Activated CD4-positive, alpha-beta T cell treated with anti-CD3 and anti-CD28 coated beads, Interleukin-2, Interleukin-6, amounts not matched to agents 100 ng/mL and 50 ng/mL, durations not matched to agents 16 hours and 8 hours (primary cell): ENCODE data around the gene WDR48.

Experiments
- DNase-seq: peaks from one replicate; pipeline ENCODE4 v3.0.0-alpha.2; 2020

The WDR48 gene

GRCh38 chr3:39103324-39103693, 51.5 kb downstream of the WDR48 start:
- no peak for DNase-seq

DNA sequence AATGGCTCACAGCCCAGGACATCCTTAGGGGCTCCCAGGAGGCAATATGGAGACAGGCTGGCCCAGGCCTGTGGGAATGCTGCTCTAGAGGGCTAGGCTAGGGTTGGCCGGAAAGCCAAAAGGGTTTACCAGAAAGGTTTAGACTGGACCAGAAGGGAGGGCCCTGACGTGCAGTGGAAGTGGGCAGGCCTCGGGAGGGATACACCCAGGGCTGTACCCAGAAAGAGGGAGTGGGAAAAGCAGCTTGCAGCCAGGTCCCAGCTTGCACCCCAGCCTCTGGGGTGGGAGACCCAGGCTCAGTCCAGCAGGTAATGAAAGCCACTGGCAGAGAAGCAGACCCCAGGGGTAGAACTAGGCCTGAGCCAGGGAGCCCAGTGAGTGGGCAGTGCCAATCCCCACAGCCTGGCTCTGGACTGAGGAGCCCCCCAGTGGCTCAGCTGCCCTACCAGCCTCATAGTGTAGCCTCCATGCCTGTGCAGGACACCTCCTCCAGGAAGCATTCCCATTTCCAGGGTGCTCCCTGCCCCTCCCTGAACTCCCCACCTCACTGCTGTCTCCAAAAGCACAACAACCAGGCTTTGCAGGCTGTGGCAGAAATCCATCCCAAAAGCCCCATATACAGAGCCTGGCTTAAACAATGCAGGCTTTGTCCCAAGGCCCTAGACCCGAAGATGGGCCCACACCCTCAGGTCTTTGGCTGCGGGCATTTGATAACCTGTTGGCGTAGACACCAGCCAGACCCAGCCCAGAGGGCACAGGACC, 52.2 kb downstream of the WDR48 start:
- DNase-seq: no peak

DNA sequence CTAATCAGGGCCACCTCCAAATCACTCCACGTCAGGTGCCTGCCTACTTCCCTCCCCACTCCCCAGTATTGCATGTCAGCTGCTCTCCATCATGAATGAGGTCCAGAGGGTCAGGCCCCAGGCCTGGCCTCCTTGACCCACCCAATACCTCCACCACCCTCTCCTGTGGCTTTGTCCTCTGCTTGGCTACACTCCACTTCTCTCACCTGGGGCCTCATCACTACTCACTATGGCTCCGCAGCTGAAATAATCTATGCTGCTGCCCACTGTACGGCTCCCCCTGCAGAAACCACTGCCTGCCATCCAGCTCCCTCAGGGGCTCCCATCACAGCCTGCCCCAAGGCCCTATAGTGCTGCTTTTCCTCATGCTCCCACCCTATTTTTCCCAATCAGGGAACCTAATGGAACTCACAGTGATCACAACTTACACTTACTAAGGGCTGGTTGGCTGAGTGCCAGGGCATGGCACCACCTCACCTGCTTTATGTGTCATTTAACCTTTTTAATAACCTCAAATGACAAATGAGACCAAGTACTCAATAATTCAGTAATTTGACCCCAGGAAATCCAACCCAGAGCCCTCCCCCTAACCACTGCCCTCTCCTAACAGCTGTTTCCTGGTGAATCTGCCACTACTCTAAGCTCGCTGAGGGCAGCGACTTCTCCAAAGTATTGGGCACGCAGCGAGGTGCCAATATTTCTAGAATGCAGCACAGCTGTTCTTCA, 53.3 kb downstream of the WDR48 start:
- DNase-seq: no peak

- no peak for DNase-seq
Measured at GRCh38 chr3:39105687-39106063, 53.9 kb downstream of the WDR48 start.

DNA sequence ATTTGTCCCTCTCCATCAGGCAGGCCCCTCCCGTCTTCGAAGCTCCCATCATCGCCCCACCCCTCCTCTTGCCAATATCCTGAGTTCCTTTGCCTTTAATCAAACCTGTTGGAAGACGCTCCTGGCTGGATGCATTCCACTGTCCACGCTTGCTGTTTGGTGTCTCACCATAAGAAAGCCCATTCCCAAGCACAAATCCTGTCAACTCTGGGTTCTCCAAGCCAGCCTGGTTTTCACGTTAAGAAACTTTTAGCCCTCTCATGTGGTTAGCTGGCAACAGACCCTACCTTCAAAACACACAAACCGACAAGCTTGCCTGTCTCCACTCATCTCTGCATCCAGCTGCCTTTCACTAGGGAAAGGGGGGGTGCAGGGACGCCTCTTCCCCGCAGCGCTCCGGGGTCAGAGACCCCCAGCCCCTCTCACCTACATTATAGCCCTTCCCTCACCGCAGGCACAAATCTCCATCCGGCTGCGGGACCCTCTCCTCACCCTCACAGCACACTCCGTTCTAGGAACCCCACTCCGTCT, 54.5 kb downstream of the WDR48 start:
- no peak for DNase-seq

DNA sequence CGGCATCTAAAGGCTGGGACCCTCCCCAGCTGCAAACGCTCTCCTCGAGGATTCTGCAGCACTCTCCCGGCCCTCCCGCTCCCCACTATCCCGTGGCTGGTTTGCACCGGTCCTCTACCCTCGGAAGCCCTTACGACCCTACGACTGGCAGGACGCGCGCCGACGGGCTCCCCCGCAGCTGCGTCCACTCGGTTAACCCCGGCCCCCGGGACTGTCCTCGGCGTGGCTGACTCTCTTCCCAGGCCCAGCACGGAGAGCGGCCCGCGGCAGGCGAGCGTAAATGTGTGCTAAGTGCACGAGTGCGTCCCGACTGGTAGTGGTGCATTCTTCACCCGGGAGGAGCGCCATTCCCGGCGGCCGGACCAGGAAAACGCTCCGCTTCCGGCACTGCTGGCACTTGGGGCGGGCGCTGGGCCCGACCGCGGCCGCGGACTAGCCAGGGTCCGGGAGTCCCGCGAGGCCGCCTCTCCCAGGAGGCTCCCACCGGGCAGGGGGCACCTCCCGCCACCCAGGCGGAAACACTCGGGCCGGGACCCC, 55.1 kb downstream of the WDR48 start:
- no peak for DNase-seq

- peak; percentile 81 for DNase-seq
Measured at GRCh38 chr3:39107388-39108199, 55.8 kb downstream of the WDR48 start, which contains the start of the genes GORASP1 and TTC21A. GORASP1 (minus strand) TSS chr3:39107627; CDS start chr3:39107541, 86 bp downstream. TTC21A (plus strand) TSS chr3:39107680; CDS start chr3:39107838, 158 bp downstream.

- DNase-seq: peak; percentile 50
Measured at GRCh38 chr3:39108200-39108710, 56.4 kb downstream of the WDR48 start.

DNA sequence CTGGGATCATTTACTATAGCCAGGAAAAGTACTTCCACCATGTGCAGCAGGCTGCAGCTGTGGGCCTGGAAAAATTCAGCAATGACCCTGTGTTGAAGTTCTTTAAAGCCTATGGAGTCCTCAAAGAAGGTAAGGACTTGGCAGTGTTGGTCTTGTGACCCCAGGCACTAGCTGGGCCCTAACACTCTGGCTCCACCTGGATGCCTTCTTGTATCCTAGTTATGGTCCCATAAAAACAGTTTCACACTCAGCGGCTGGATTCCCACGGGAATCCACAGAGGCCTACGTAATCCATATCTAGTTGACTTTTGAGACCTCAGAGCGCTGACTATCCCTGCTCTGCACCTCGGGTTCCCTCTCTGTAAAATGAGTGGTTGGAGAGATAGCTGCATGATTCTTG, 57.3 kb downstream of the WDR48 start:
- no peak for DNase-seq

DNA sequence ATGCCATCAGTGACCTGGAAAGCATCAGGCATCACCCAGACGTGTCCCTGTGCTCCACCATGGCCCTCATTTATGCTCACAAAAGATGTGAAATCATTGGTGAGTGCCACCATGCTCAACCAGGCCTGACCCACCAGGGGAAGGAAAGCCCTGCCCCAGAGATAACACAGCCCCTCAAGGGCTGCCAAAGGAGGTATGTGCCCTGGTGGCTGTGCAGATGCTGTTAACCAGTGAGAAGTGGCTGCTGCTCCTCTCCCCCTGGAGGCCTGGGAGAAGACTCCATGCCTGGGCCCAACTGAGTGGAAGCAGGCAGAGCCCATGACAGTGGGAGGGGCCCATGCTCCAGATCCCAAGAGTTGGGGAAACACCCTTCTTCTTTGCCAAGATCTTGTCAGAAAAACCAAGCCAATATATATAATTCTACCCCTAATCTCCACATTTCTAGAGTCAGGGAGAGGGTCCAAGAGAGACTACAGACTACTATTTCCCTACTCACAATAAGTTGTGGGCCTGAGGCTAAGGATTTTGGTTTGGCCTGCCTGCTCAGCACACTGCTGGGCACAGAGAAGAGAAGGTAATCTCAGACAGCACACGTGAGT, 58.3 kb downstream of the WDR48 start:
- DNase-seq: no peak

DNA sequence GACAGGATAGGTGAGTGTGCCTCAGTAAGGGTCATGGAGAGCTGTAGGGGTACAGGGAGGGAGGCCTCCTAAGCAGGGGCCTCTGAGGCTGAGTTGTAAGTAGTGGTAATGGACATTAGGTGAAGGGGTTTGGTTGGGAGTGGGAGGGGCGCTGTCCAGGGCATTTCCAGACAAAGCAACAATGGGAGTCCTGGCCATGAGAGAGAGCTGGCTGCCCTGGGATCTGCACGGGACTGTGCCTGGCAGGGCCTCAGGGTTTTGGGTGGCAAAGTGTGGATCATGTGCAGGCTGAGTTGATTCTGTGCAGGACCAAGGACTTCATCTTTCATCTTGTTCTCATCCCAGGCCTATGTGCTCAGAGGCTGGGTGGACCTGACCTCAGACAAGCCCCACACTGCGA, 60.3 kb downstream of the WDR48 start:
- DNase-seq: no peak

DNA sequence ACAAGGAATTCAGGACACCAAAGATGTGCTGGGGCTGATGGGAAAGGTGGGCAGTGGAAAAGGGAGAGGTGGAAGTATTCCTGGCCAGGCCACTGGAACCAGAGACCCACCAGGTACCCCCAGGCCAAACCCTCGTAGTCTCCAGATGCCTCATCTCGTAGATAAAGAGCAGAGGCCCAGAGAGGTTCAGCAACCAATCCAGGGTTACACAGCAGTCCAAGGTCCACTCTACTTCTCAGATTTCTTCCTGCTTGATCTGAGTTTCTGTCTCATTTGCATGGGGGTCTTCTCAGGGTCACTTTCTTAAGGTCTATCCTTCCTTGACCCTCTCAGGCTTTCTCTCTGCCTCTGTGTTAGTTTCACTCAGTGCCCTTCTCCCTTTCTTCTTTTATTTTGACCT, 60.7 kb downstream of the WDR48 start:
- no peak for DNase-seq

DNA sequence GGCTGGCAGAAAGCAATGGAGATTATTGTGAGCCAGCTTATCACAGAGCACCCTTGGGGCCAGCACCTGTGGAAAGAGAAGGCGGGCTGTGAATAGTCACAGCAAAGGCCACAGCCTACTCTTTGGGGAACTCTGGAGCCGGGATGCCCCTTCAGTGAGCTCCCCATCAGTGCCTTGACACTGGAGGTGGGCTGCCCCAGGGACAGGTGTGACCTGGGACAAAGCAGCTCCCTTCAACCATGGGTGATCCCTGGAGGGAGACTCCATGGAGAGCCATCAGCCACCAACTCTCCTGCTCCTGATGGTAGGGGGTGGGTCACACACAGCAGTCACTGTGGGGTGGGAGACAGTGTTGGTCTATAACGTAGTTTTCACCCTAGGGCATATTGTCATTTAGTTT, 61.5 kb downstream of the WDR48 start:
- DNase-seq: no peak

DNA sequence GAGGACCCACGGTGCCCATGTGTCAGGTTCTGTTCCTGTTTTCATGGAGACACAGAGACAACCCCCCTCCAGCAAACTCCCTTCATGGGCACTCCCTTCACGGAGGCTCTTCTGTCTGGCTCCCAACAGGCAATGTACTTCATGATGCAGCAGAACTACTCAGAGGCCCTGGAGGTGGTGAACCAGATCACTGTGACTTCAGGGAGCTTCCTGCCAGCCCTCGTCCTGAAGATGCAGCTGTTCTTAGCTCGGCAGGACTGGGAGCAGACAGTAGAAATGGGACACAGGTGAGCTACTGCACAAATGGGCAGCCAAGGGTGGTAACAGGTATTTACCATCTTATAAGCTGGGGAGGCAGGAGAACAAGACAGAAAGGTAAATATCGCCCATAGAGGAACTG, 62.6 kb downstream of the WDR48 start:
- no peak for DNase-seq

GRCh38 chr3:39115870-39116269, 64.1 kb downstream of the WDR48 start:
- DNase-seq: no peak

DNA sequence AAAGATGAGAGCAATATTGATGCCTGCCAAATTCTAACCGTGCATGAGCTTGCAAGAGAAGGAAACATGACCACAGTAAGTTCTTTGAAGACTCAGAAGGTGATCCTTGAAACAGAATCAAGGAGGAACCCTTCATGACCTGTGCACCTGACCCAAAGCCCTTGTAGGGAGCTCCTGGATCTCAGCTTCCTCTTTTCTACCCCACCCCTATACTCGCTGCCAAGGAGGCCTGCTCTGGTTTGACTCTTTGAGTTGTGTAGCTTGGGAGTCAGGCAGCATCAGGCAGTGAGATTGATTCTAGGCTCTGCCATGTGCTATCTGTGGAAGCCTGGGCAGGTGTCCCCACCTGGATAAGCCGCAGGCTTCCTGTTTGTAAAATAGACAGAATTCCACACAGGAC, 66.3 kb downstream of the WDR48 start:
- no peak for DNase-seq

- no peak for DNase-seq
Measured at GRCh38 chr3:39118931-39119660, 67.3 kb downstream of the WDR48 start.

- no peak for DNase-seq
Measured at GRCh38 chr3:39121621-39122020, 69.8 kb downstream of the WDR48 start.

- DNase-seq: no peak
Measured at GRCh38 chr3:39122813-39123212, 71.0 kb downstream of the WDR48 start.

DNA sequence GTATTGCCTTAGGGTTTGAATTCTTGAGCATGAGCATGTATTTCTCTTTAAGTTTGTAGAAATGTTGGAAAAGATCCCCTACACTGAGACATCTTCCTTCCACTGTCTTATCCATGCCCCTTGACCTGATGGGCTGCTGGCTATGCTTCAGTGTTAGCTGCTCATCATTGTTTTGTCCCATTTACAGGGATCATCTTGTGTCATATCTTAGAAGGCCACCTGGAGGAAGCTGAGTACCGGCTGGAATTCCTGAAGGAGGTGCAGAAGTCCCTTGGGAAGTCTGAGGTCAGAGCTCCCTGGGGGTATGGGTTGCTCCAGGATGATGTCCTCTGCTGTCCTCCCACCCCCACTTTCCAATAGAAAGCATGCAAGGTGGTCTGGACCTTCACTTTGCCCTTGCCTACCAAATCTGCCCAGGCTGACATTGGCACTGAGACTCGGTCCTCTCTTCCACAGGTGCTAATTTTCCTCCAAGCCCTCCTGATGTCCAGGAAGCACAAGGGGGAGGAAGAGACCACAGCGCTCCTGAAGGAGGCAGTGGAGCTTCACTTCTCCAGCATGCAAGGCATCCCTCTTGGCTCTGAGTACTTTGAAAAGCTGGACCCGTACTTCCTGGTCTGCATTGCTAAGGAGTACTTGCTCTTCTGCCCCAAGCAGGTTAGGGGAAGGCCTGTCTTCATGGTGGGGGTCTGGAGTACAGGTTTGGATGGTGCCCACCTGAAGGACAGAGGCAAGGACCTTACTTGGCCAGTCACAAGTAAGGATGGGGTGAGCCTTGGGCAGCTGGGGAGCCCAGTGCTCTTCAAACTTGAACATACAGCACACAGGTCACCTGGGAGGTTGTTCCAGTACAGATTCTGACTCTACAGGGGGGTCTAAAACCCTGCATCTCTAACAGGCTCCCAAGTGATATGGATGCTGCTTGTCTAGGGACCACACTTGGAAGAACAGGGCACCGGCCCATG, 73.3 kb downstream of the WDR48 start:
- no peak for DNase-seq
